ENCODE results near the gene KCNJ6.

KCNJ6 gene

DNA sequence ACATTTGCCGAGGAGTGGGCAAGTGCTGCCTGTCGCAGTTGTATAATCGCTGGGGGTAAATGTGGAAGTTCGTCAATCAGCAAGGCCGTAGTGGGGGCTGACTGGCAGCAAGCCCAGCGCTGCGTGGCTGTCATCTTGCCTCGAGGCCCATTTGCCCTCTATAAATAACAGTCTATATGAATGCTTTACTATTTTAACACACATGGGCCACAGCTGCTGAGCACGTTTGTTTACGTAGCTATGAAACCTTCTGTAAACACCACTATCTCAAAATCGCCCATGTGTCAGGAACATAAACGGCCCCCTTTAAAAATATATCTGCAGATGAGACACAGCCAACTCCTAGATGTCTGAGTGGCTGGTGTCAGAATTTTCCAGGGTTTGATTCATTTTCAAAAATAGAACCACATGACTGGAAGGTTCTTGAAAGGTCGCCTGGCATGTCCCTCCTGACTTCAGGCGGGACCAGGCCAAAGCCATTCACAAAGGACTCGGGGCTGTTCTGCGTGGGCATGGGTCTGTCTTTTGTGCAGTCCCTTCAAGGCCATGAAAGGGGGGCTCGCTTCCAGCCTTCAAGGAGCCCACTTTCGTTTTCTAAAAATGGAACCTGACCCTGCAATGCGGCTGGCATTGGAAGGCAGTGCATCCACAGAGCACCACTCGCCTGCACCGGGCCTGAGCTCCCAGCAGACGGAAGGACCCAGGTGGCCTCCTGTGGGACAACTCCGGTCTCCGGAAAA lies 205.5 kb downstream of the KCNJ6 start:
- no peak overlapping the region for H3K4me3 ChIP-seq (ENCODE audit: insufficient read depth in 1 of 2, low read depth in 1 of 2, low read length in 2 of 2)
- H3K23ac ChIP-seq (ENCODE audit: low read length in 2 of 2), result no peak overlapping the region
- H3K4me1 ChIP-seq (ENCODE audit: control insufficient read depth, insufficient read depth, low read depth, low read length), result peaks cover 6% of the 10 kb centered on the region
- peak overlapping the region; percentile 20 to 40 for H2BK12ac ChIP-seq (ENCODE audit: low read length in 2 of 2)
- H3K9me3 ChIP-seq (ENCODE audit: control insufficient read depth, low read length), result peaks cover 20% of the 10 kb centered on the region
- peak overlapping the region; percentile 2 to 7 for H3K4ac ChIP-seq (ENCODE audit: low read depth in 1 of 2, low read length in 2 of 2)
- no peak overlapping the region for H2AFZ ChIP-seq (ENCODE audit: low read depth, low read length)
- peak overlapping the region; percentile 58 for H4K8ac ChIP-seq (ENCODE audit: low read length)
- H3K18ac ChIP-seq (ENCODE audit: low read depth in 1 of 2, low read length in 2 of 2), result peak overlapping the region; percentile 40 to 76
- DNase-seq, result peak; percentile 90
- H2BK15ac ChIP-seq (ENCODE audit: low read depth, poor library complexity, severe bottlenecking), result peak overlapping the region; percentile 49
- peaks cover 3% of the 10 kb centered on the region for H3K79me1 ChIP-seq (replicated peaks; ENCODE audit: low read length, poor library complexity, severe bottlenecking)
- peaks cover 0 to 4% of the 10 kb centered on the region in 2 experiments for H3K36me3 ChIP-seq (ENCODE audit: control insufficient read depth in 1 of 2, insufficient read depth in 2 of 2, low read depth in 1 of 2, low read length in 2 of 2)
- H2AK5ac ChIP-seq (ENCODE audit: low read length, severe bottlenecking), result no peak overlapping the region
- H2BK120ac ChIP-seq (ENCODE audit: low read depth, low read length), result no peak overlapping the region
- WGBS, result 28% methylated on average over 24 of the region's 24 CpGs
- H3K9ac ChIP-seq (ENCODE audit: low read length), result no peak overlapping the region
- H3K27ac ChIP-seq (ENCODE audit: low read length, poor library complexity, severe bottlenecking), result no peak overlapping the region
- peak overlapping the region; percentile 65 for H4K91ac ChIP-seq (ENCODE audit: low read length)
- H3K14ac ChIP-seq (ENCODE audit: low read length in 2 of 2), result no peak overlapping the region
- no peak overlapping the region for H2BK5ac ChIP-seq (ENCODE audit: low read depth, low read length, poor library complexity, severe bottlenecking)
- no peak overlapping the region for H3K4me2 ChIP-seq (ENCODE audit: low read length, poor library complexity, severe bottlenecking)
- H3K27me3 ChIP-seq (ENCODE audit: control insufficient read depth in 1 of 2, insufficient read depth in 1 of 2, low read length in 2 of 2), result peaks cover 0 to 25% of the 10 kb centered on the region in 2 experiments

DNA sequence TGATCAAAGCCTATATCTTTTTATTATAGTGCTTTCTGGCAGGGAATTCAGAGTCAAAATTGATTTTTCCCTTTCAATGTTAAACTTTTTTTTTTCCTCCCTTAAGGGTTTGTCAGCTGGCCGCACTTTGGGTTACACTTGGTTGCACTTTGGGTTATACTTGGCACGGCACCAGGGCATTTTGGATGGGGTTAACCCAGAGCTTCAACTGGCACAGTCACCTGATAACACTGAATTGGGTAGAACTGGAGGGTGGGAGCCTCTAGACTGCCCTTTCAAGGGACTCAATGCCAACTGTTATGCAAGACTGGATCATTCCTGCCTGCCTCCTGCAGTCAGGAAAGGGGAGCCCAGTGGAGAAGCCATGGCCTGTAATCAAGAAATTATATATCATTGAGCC lies 211.5 kb downstream of the KCNJ6 start:
- Histone ChIP-seq H2BK5ac (ENCODE audit: low read depth, low read length, poor library complexity, severe bottlenecking) (no peak overlapping the region), H3K79me1 (replicated peaks; ENCODE audit: low read length, poor library complexity, severe bottlenecking) (no peaks in the 10 kb centered on the region), H3K14ac (ENCODE audit: low read length in 2 of 2) (no peak overlapping the region), H2BK12ac (ENCODE audit: low read length in 2 of 2) (no peak overlapping the region), H4K91ac (ENCODE audit: low read length) (no peak overlapping the region), H3K36me3 (ENCODE audit: control insufficient read depth in 1 of 2, insufficient read depth in 2 of 2, low read depth in 1 of 2, low read length in 2 of 2) (no peaks in the 10 kb centered on the region), H3K9me3 (ENCODE audit: control insufficient read depth, low read length) (peaks cover 8% of the 10 kb centered on the region), H3K4me1 (ENCODE audit: control insufficient read depth, insufficient read depth, low read depth, low read length) (peaks cover 3% of the 10 kb centered on the region), H4K8ac (ENCODE audit: low read length) (no peak overlapping the region), H2AK5ac (ENCODE audit: low read length, severe bottlenecking) (no peak overlapping the region), H3K23ac (ENCODE audit: low read length in 2 of 2) (no peak overlapping the region), H3K18ac (ENCODE audit: low read depth in 1 of 2, low read length in 2 of 2) (no peak overlapping the region), H2BK15ac (ENCODE audit: low read depth, poor library complexity, severe bottlenecking) (no peak overlapping the region), H3K4ac (ENCODE audit: low read depth in 1 of 2, low read length in 2 of 2) (no peak overlapping the region), H3K4me3 (ENCODE audit: insufficient read depth in 1 of 2, low read depth in 1 of 2, low read length in 2 of 2) (no peak overlapping the region), H2BK120ac (ENCODE audit: low read depth, low read length) (no peak overlapping the region), H3K9ac (ENCODE audit: low read length) (no peak overlapping the region), H3K4me2 (ENCODE audit: low read length, poor library complexity, severe bottlenecking) (no peak overlapping the region), H2AFZ (ENCODE audit: low read depth, low read length) (no peak overlapping the region), H3K27ac (ENCODE audit: low read length, poor library complexity, severe bottlenecking) (no peak overlapping the region), H3K27me3 (ENCODE audit: control insufficient read depth in 1 of 2, insufficient read depth in 1 of 2, low read length in 2 of 2) (peaks cover 0 to 12% of the 10 kb centered on the region in 2 experiments)
- DNase-seq, result no peak
- WGBS, result 92% methylated on average over 2 of the region's 2 CpGs

DNA sequence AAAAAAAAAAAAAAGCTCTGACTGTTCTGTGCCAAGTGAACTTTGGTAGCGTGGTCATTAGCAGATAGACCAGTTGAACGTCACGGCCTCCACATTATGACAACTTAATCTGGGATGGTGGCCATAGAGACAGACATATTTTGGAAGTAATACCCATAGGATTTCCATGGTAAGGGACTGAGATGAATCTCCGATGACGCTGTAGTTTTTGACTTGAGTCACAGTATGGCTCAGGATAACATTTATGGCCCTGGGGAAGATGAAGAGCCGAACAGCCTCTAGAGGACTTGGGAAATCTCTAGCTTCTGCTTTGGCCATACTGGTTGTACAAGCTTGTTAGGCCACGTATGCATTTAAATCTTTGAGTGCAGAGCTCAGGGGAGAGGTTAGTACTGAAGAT lies 214.0 kb downstream of the KCNJ6 start:
- Histone ChIP-seq H2BK12ac (ENCODE audit: low read length in 2 of 2) (no peak overlapping the region), H2AFZ (ENCODE audit: low read depth, low read length) (no peak overlapping the region), H2AK5ac (ENCODE audit: low read length, severe bottlenecking) (no peak overlapping the region), H4K91ac (ENCODE audit: low read length) (no peak overlapping the region), H3K9ac (ENCODE audit: low read length) (no peak overlapping the region), H2BK15ac (ENCODE audit: low read depth, poor library complexity, severe bottlenecking) (no peak overlapping the region), H3K4me2 (ENCODE audit: low read length, poor library complexity, severe bottlenecking) (no peak overlapping the region), H3K18ac (ENCODE audit: low read depth in 1 of 2, low read length in 2 of 2) (no peak overlapping the region), H4K8ac (ENCODE audit: low read length) (no peak overlapping the region), H3K4me1 (ENCODE audit: control insufficient read depth, insufficient read depth, low read depth, low read length) (peaks cover 1% of the 10 kb centered on the region), H3K27me3 (ENCODE audit: control insufficient read depth in 1 of 2, insufficient read depth in 1 of 2, low read length in 2 of 2) (peaks cover 0 to 17% of the 10 kb centered on the region in 2 experiments), H3K4ac (ENCODE audit: low read depth in 1 of 2, low read length in 2 of 2) (no peak overlapping the region), H3K79me1 (replicated peaks; ENCODE audit: low read length, poor library complexity, severe bottlenecking) (no peaks in the 10 kb centered on the region), H3K27ac (ENCODE audit: low read length, poor library complexity, severe bottlenecking) (no peak overlapping the region), H2BK5ac (ENCODE audit: low read depth, low read length, poor library complexity, severe bottlenecking) (no peak overlapping the region), H3K23ac (ENCODE audit: low read length in 2 of 2) (no peak overlapping the region), H2BK120ac (ENCODE audit: low read depth, low read length) (no peak overlapping the region), H3K9me3 (ENCODE audit: control insufficient read depth, low read length) (peaks cover 8% of the 10 kb centered on the region), H3K4me3 (ENCODE audit: insufficient read depth in 1 of 2, low read depth in 1 of 2, low read length in 2 of 2) (no peak overlapping the region), H3K14ac (ENCODE audit: low read length in 2 of 2) (no peak overlapping the region), H3K36me3 (ENCODE audit: control insufficient read depth in 1 of 2, insufficient read depth in 2 of 2, low read depth in 1 of 2, low read length in 2 of 2) (no peaks in the 10 kb centered on the region)
- 91% methylated on average over 7 of the region's 7 CpGs for WGBS
- DNase-seq, result no peak

DNA sequence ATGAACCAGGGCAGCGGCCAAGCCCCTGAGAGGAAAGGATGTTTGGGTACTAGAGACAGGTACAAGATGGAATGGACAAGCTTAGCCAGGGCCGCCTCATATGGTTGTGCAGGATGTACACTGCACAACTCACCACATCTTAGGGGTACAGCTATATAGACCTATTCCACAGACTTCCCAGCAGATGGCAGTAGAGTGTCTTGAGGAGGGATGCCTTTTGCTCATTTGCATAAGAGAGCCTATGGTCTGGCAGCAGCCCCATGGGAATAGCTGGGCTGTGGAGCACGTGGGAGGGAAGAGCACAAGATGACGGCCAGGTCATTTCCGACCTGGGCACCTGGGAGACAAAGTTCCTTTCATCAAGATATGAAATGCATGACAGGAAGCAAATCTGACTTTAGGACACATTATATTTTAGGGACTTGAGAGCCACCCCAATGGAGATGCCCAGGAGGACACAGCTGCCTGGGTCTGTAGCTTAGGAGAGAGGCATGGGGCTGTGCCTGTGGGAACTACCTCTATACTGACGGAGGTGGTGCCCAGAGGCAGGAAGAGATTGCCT lies 215.5 kb downstream of the KCNJ6 start:
- H2BK12ac ChIP-seq (ENCODE audit: low read length in 2 of 2), result no peak overlapping the region
- H3K4ac ChIP-seq (ENCODE audit: low read depth in 1 of 2, low read length in 2 of 2), result no peak overlapping the region
- H2BK5ac ChIP-seq (ENCODE audit: low read depth, low read length, poor library complexity, severe bottlenecking), result no peak overlapping the region
- no peak overlapping the region for H3K9ac ChIP-seq (ENCODE audit: low read length)
- no peaks in the 10 kb centered on the region for H3K79me1 ChIP-seq (replicated peaks; ENCODE audit: low read length, poor library complexity, severe bottlenecking)
- H4K8ac ChIP-seq (ENCODE audit: low read length), result no peak overlapping the region
- peaks cover 11% of the 10 kb centered on the region for H3K9me3 ChIP-seq (ENCODE audit: control insufficient read depth, low read length)
- H3K18ac ChIP-seq (ENCODE audit: low read depth in 1 of 2, low read length in 2 of 2), result no peak overlapping the region
- no peak overlapping the region for H2BK120ac ChIP-seq (ENCODE audit: low read depth, low read length)
- H2AK5ac ChIP-seq (ENCODE audit: low read length, severe bottlenecking), result peak overlapping the region; percentile 68
- H3K36me3 ChIP-seq (ENCODE audit: control insufficient read depth in 1 of 2, insufficient read depth in 2 of 2, low read depth in 1 of 2, low read length in 2 of 2), result no peaks in the 10 kb centered on the region
- no peak overlapping the region for H2BK15ac ChIP-seq (ENCODE audit: low read depth, poor library complexity, severe bottlenecking)
- H3K4me3 ChIP-seq (ENCODE audit: insufficient read depth in 1 of 2, low read depth in 1 of 2, low read length in 2 of 2), result no peak overlapping the region
- peak; percentile 88 for DNase-seq
- H4K91ac ChIP-seq (ENCODE audit: low read length), result no peak overlapping the region
- H3K4me1 ChIP-seq (ENCODE audit: control insufficient read depth, insufficient read depth, low read depth, low read length), result peaks cover 1% of the 10 kb centered on the region
- no peak overlapping the region for H3K23ac ChIP-seq (ENCODE audit: low read length in 2 of 2)
- no peak overlapping the region for H3K4me2 ChIP-seq (ENCODE audit: low read length, poor library complexity, severe bottlenecking)
- H3K27ac ChIP-seq (ENCODE audit: low read length, poor library complexity, severe bottlenecking), result no peak overlapping the region
- no peak overlapping the region for H3K14ac ChIP-seq (ENCODE audit: low read length in 2 of 2)
- peaks cover 3 to 30% of the 10 kb centered on the region in 2 experiments for H3K27me3 ChIP-seq (ENCODE audit: control insufficient read depth in 1 of 2, insufficient read depth in 1 of 2, low read length in 2 of 2)
- no peak overlapping the region for H2AFZ ChIP-seq (ENCODE audit: low read depth, low read length)
- WGBS, result 25% methylated on average over 5 of the region's 6 CpGs

Data from mesenchymal stem cell (in vitro differentiated cells and primary cell).